HEK293T (cell line): Measurements from ENCODE around the gene CPEB1.

ENCODE experiments used
- CTCF ChIA-PET: fragments of 350-600 bp; formaldehyde crosslinking; extraction: SDS; loops from one replicate; lab custom pipeline; 2021; ENCODE audit warnings: antibody characterized with exemption, inconsistent platforms; lab: Yijun Ruan, JAX
- POLR2A ChIA-PET: fragments of 350-600 bp; formaldehyde crosslinking; extraction: SDS; loops from one replicate; lab custom pipeline; 2020; ENCODE audit warnings: antibody characterized with exemption, inconsistent platforms; lab: Yijun Ruan, JAX
- DNase-seq: peaks from one replicate; pipeline ENCODE4 v3.0.0; 2012; ENCODE audit warnings: mixed read lengths; ENCODE audit errors: extremely low spot score
- ARNT ChIP-seq: fragments of 450-650 bp; IDR thresholded peaks from 2 replicates; pipeline ENCODE4 v1.6.1; 2017; ENCODE audit warnings: mild to moderate bottlenecking
- BHLHE40 ChIP-seq: fragments of 450-650 bp; IDR thresholded peaks from 2 replicates; pipeline ENCODE4 v1.6.1; 2016; ENCODE audit warnings: mild to moderate bottlenecking, moderate library complexity, borderline replicate concordance
- CTBP1 ChIP-seq: fragments of 450-650 bp; IDR thresholded peaks from 2 replicates; pipeline ENCODE4 v1.6.1; 2016; ENCODE audit warnings: borderline replicate concordance
- ELF4 ChIP-seq: fragments of 450-650 bp; IDR thresholded peaks from 2 replicates; pipeline ENCODE4 v1.6.1; 2017; ENCODE audit warnings: antibody characterized with exemption
- FOXA1 ChIP-seq: fragments of 450-650 bp; IDR thresholded peaks from 2 replicates; pipeline ENCODE4 v1.6.1; 2016; ENCODE audit warnings: mild to moderate bottlenecking
- FOXK2 ChIP-seq: fragments of 450-650 bp; IDR thresholded peaks from 2 replicates; pipeline ENCODE4 v1.6.1; 2016; ENCODE audit warnings: mild to moderate bottlenecking
- FOXM1 ChIP-seq: fragments of 450-650 bp; IDR thresholded peaks from 2 replicates; pipeline ENCODE4 v1.6.1; 2017; ENCODE audit warnings: mild to moderate bottlenecking, borderline replicate concordance
- HDGF ChIP-seq: fragments of 450-650 bp; IDR thresholded peaks from 2 replicates; pipeline ENCODE4 v1.6.1; 2017; ENCODE audit warnings: antibody characterized with exemption, borderline replicate concordance
- L3MBTL2 ChIP-seq: fragments of 450-650 bp; conservative IDR thresholded peaks from 2 replicates; pipeline ENCODE4 v1.6.1; 2016; ENCODE audit warnings: mild to moderate bottlenecking
- LEF1 ChIP-seq: fragments of 450-650 bp; IDR thresholded peaks from 2 replicates; pipeline ENCODE4 v1.6.1; 2017; ENCODE audit warnings: mild to moderate bottlenecking, borderline replicate concordance
- NFRKB ChIP-seq: fragments of 450-650 bp; IDR thresholded peaks from 2 replicates; pipeline ENCODE4 v1.6.1; 2016; ENCODE audit warnings: mild to moderate bottlenecking, moderate library complexity
- SP1 ChIP-seq: fragments of 450-650 bp; IDR thresholded peaks from 2 replicates; pipeline ENCODE4 v1.6.1; 2017
- SUZ12 ChIP-seq: fragments of 450-650 bp; IDR thresholded peaks from 2 replicates; pipeline ENCODE4 v1.6.1; 2016; ENCODE audit warnings: mild to moderate bottlenecking
- TARDBP ChIP-seq: fragments of 450-650 bp; IDR thresholded peaks from 2 replicates; pipeline ENCODE4 v1.6.1; 2016
- ZNF384 ChIP-seq: fragments of 450-650 bp; IDR thresholded peaks from 2 replicates; pipeline ENCODE4 v1.6.1; 2016
- TF ChIP-seq, protein P1 (sequence below): fragments of 450-650 bp; IDR thresholded peaks from 2 replicates; pipeline ENCODE4 v1.6.1; 2016

CPEB1 gene

GRCh38 chr15:82680200-82681102 is 33.3 kb upstream of the CPEB1 start:
- TF ChIP-seq FOXK2, result no peak
- no peak for TF ChIP-seq NFRKB
- no peak for TF ChIP-seq FOXA1
- TF ChIP-seq SUZ12, result no peak
- TF ChIP-seq BHLHE40, result no peak
- no peak for TF ChIP-seq ELF4
- no peak for TF ChIP-seq TARDBP
- no peak for TF ChIP-seq HDGF
- no peak for TF ChIP-seq ARNT
- TF ChIP-seq FOXM1, result no peak
- TF ChIP-seq L3MBTL2, result no peak
- TF ChIP-seq, protein P1, sequence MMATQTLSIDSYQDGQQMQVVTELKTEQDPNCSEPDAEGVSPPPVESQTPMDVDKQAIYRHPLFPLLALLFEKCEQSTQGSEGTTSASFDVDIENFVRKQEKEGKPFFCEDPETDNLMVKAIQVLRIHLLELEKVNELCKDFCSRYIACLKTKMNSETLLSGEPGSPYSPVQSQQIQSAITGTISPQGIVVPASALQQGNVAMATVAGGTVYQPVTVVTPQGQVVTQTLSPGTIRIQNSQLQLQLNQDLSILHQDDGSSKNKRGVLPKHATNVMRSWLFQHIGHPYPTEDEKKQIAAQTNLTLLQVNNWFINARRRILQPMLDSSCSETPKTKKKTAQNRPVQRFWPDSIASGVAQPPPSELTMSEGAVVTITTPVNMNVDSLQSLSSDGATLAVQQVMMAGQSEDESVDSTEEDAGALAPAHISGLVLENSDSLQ, result no peak
- no peak for TF ChIP-seq CTBP1
- TF ChIP-seq SP1, result no peak
- no peak for TF ChIP-seq ZNF384
- POLR2A ChIA-PET, result interaction anchor here (0.7 to 3.2 kb wide), 6 partner anchors 38 to 316 kb away, joined by 3 to 19 read pairs (median 4); partner anchors contain the start of gene RPS17
- CTCF ChIA-PET, result no interaction called here
- peak; percentile 58 for DNase-seq

DNA sequence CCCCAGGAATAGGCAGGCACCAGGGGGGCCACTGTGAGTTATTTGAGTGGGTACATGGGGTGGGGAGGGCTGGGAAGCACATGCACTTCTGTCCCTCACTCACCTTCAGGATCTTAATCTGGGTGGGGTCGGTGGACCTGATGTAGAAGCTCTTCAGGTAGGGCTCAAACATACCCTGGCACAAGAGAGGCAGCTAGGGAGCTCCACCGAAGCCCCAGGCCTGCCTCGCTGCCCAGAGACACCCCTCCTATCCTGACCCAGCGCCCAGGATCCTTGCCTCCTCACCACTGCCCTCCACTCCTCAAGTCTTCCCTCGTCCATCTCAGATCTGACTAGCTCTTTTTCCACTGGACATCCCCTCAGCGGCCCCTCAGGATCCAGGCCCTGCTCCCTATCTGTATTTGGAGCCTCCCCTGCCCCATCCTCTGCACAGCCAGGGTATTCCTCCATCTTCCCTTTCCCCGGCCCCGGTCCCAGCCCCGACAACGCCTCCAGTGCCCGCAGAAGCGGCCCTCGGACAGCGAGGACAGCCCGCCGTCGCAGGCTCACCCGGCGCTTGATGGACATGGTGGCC is 32.5 kb upstream of the CPEB1 start:
- ChIA-PET CTCF (no interaction called here), POLR2A (interaction anchor here (1.2 to 3.2 kb wide), 4 partner anchors 37 to 316 kb away, joined by 3 to 19 read pairs (median 6); partner anchors contain the start of gene RPS17)
- DNase-seq, result no peak
- TF ChIP-seq FOXA1, result no peak
- no peak for TF ChIP-seq SUZ12

GRCh38 chr15:82677720-82678323 is 30.7 kb upstream of the CPEB1 start:
- ChIA-PET POLR2A (interaction anchor here (0.8 to 2.4 kb wide), 2 partner anchors 73 to 138 kb away, joined by 3 to 9 read pairs; partner anchors contain the start of gene RPS17), CTCF (no interaction called here)
- no peak for DNase-seq
- TF ChIP-seq SP1, result no peak
- no peak for TF ChIP-seq ELF4
- TF ChIP-seq ZNF384, result no peak
- TF ChIP-seq CTBP1, result no peak
- TF ChIP-seq SUZ12, result no peak
- no peak for TF ChIP-seq FOXA1
- no peak for TF ChIP-seq HDGF
- TF ChIP-seq NFRKB, result no peak
- TF ChIP-seq L3MBTL2, result no peak
- no peak for TF ChIP-seq TARDBP
- no peak for TF ChIP-seq BHLHE40
- TF ChIP-seq, protein P1, result no peak
- TF ChIP-seq LEF1, result no peak
- TF ChIP-seq ARNT, result no peak
- no peak for TF ChIP-seq FOXM1
- TF ChIP-seq FOXK2, result no peak

- no peak for DNase-seq
- POLR2A ChIA-PET, result no interaction called here
- TF ChIP-seq CTBP1, result no peak
- no peak for TF ChIP-seq NFRKB
- CTCF ChIA-PET, result no interaction called here
Observed at GRCh38 chr15:82674873-82675272, 27.7 kb upstream of the CPEB1 start.

DNA sequence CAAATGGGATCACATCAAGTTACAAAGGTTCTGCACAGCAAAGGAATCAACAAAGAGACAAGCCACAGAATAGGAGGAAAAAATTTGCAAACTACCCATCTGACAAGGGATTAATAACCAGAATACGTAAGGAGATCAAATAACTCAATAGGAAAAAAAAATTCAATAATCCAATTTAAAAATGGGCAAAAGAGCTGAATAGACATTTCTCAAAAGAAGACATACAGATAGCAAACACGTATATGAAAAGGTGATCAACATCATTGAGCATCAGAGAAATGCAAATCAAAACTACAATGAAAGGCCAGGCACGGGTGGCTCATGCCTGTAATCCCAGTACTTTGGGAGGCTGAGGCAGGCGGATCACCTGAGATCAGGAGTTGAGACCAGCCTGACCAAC is 23.5 kb upstream of the CPEB1 start:
- no peak for DNase-seq
- CTCF ChIA-PET, result no interaction called here
- TF ChIP-seq NFRKB (no peak), FOXM1 (no peak), ZNF384 (no peak), LEF1 (no peak), FOXK2 (no peak), TARDBP (no peak), CTBP1 (no peak), HDGF (no peak), SUZ12 (no peak), SP1 (no peak), ARNT (no peak), L3MBTL2 (no peak), ELF4 (no peak), FOXA1 (no peak), BHLHE40 (no peak)
- TF ChIP-seq, protein P1, result no peak
- POLR2A ChIA-PET, result no interaction called here

DNA sequence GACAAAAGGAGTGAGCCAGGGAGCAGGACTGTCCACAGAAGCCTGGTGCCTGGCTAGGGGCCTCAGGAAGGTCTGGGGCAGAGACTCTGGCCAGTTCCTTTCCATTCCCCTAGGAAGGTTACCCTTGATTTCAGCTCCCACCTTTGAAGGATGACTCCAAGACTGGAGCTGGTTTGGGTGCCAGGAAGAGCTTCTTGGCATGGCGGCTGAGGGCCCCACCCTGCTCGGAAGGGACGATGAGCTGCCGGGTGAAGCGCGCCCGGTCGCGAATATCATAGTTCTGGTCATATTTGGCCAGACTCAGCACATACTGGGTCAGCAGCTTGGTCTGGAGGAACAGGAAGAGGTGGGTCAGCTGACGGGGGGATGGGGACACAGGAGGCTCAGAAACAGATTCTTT is 19.4 kb upstream of the CPEB1 start:
- ChIA-PET CTCF (no interaction called here), POLR2A (interaction anchor here (1.7 kb wide), 1 partner anchor 84 kb away, joined by 5 read pairs; no protein-coding TSS in a partner anchor)
- TF ChIP-seq LEF1 (no peak), FOXK2 (no peak), ARNT (no peak), L3MBTL2 (no peak), TARDBP (no peak), ZNF384 (no peak)
- TF ChIP-seq, protein P1, result no peak
- DNase-seq, result no peak
